Activated T-cell treated with anti-CD3 and anti-CD28 coated beads, Interleukin-2, amount 50 U/mL, for 72 hours (primary cell): ENCODE measurements around the gene USF2. TPM values are rescaled to one million over a fixed set of nuclear protein-coding genes. Genes with fewer than 3 reads are reported as not detected.
"Not testable (repeated sequence)": the region's sequence is repeated elsewhere in the genome, so short reads cannot be mapped to it uniquely, and the experiment has no call there.

Experiments used
- ATAC-seq, 2 donors: fragments of 150-1000 bp; cut with Tn5 transposase; replicated peaks in 1 of 2; 2 replicates each; pipeline ENCODE4 v1.10.0; 2021; ENCODE audit warnings: moderate library complexity in 2 of 2, mild to moderate bottlenecking in 1 of 2
- DNase-seq, 2 donors: peaks; one replicate each; pipeline ENCODE4 v3.0.0; 2021 to 2022; ENCODE audit warnings: mixed read lengths in 1 of 2
- H3K27ac Mint-ChIP-seq: one replicate; pipeline ENCODE4 v1.8.0; 2022; ENCODE audit warnings: mild to moderate bottlenecking, moderate library complexity, mixed read lengths
- H3K27me3 Mint-ChIP-seq: one replicate; pipeline ENCODE4 v1.8.0; 2022; ENCODE audit warnings: low read depth, mixed read lengths
- H3K36me3 Mint-ChIP-seq, 2 donors: one replicate each; pipeline ENCODE4 v1.8.0; 2022; ENCODE audit warnings: mixed read lengths in 2 of 2, mild to moderate bottlenecking in 1 of 2; ENCODE audit not compliant: insufficient read depth in 2 of 2
- H3K4me1 Mint-ChIP-seq: one replicate; pipeline ENCODE4 v1.8.0; 2022; ENCODE audit warnings: low read depth, mixed read lengths
- H3K4me3 Mint-ChIP-seq, 2 donors: one replicate each; pipeline ENCODE4 v1.8.0; 2022; ENCODE audit warnings: mild to moderate bottlenecking in 2 of 2, mixed read lengths in 2 of 2, moderate library complexity in 2 of 2
- H3K9me3 Mint-ChIP-seq, 2 donors: one replicate each; pipeline ENCODE4 v1.8.0; 2022; ENCODE audit warnings: mixed read lengths in 2 of 2
- total RNA-seq, 2 donors: library from RNA; stranded (reverse); gene quantifications; one replicate each; pipeline ENCODE4 v1.2.3, GENCODE V29; 2022

The USF2 gene
- total RNA-seq, 2 donors from 2014 or later, result 202 to 212 TPM

GRCh38 chr19:35229601-35230000 is 39.2 kb upstream of the USF2 start:
- no peak for ATAC-seq
- Mint-ChIP-seq H3K9me3 (no peaks in the 10 kb centered on the region), H3K27me3 (no peaks in the 10 kb centered on the region), H3K27ac (no peak overlapping the region), H3K36me3 (no peaks in the 10 kb centered on the region), H3K4me1 (peaks cover 5% of the 10 kb centered on the region), H3K4me3 (no peak overlapping the region)
- DNase-seq, result no peak

GRCh38 chr19:35231956-35232645 is 36.7 kb upstream of the USF2 start:
- Mint-ChIP-seq H3K27me3 (no peaks in the 10 kb centered on the region), H3K4me1 (peaks cover 7% of the 10 kb centered on the region), H3K36me3 (peaks cover 0 to 2% of the 10 kb centered on the region in 2 donors), H3K27ac (no peak overlapping the region), H3K4me3 (no peak overlapping the region), H3K9me3 (no peaks in the 10 kb centered on the region)
- no peak for ATAC-seq
- no peak for DNase-seq

- no peaks in the 10 kb centered on the region for H3K9me3 Mint-ChIP-seq
- H3K27ac Mint-ChIP-seq, result no peak overlapping the region
- H3K4me1 Mint-ChIP-seq, result peaks cover 7% of the 10 kb centered on the region
- H3K36me3 Mint-ChIP-seq, result peaks cover 0 to 2% of the 10 kb centered on the region in 2 donors
- DNase-seq (no peak), ATAC-seq (no peak)
- no peaks in the 10 kb centered on the region for H3K27me3 Mint-ChIP-seq
- no peak overlapping the region for H3K4me3 Mint-ChIP-seq
Measured at GRCh38 chr19:35232912-35233311, 35.9 kb upstream of the USF2 start.

GRCh38 chr19:35236638-35237400 is 31.9 kb upstream of the USF2 start:
- Mint-ChIP-seq H3K4me3 (no peak overlapping the region), H3K27ac (no peak overlapping the region), H3K27me3 (no peaks in the 10 kb centered on the region), H3K9me3 (peaks cover 6 to 8% of the 10 kb centered on the region in 2 donors), H3K36me3 (peaks cover 13% of the 10 kb centered on the region in 2 donors), H3K4me1 (peaks cover 17% of the 10 kb centered on the region)
- ATAC-seq, result no peak
- DNase-seq, result no peak

GRCh38 chr19:35239597-35239996 is 29.2 kb upstream of the USF2 start:
- H3K4me1 Mint-ChIP-seq, result peaks cover 17% of the 10 kb centered on the region
- H3K36me3 Mint-ChIP-seq, result peaks cover 18 to 19% of the 10 kb centered on the region in 2 donors
- peak overlapping the region in 1 of 2 donors; percentile 74 for H3K4me3 Mint-ChIP-seq
- DNase-seq, H3K27me3 Mint-ChIP-seq, ATAC-seq: not testable (repeated sequence)
- H3K9me3 Mint-ChIP-seq, result peaks cover 6 to 10% of the 10 kb centered on the region in 2 donors
- H3K27ac Mint-ChIP-seq, result peak overlapping the region; percentile 83

GRCh38 chr19:35240327-35240726 is 28.4 kb upstream of the USF2 start:
- H3K27me3 Mint-ChIP-seq, result peaks cover 7% of the 10 kb centered on the region
- no peak for DNase-seq
- H3K9me3 Mint-ChIP-seq, result peaks cover 6 to 13% of the 10 kb centered on the region in 2 donors
- H3K4me1 Mint-ChIP-seq, result peaks cover 12% of the 10 kb centered on the region
- peak; percentile 47 to 79 for ATAC-seq
- peak overlapping the region; percentile 83 for H3K27ac Mint-ChIP-seq
- peaks cover 16 to 19% of the 10 kb centered on the region in 2 donors for H3K36me3 Mint-ChIP-seq
- H3K4me3 Mint-ChIP-seq, result peak overlapping the region; percentile 44 to 74

- H3K9me3 Mint-ChIP-seq, result peaks cover 6 to 13% of the 10 kb centered on the region in 2 donors
Measured at GRCh38 chr19:35241417-35241816, 27.3 kb upstream of the USF2 start.

GRCh38 chr19:35246466-35247092 is 22.2 kb upstream of the USF2 start:
- peaks cover 3 to 5% of the 10 kb centered on the region in 2 donors for H3K9me3 Mint-ChIP-seq
- ATAC-seq, result no peak
- peaks cover 34% of the 10 kb centered on the region for H3K4me1 Mint-ChIP-seq
- no peak for DNase-seq
- no peak overlapping the region for H3K27ac Mint-ChIP-seq
- peaks cover 31% of the 10 kb centered on the region for H3K27me3 Mint-ChIP-seq
- H3K36me3 Mint-ChIP-seq, result peaks cover 12 to 14% of the 10 kb centered on the region in 2 donors
- H3K4me3 Mint-ChIP-seq, result peak overlapping the region; percentile 90 to 96

More at GRCh38 chr19:35241417-35241816, 27.3 kb upstream of the USF2 start:
- peak overlapping the region; percentile 10 for H3K27ac Mint-ChIP-seq
- H3K27me3 Mint-ChIP-seq, result peaks cover 7% of the 10 kb centered on the region
- peaks cover 18 to 19% of the 10 kb centered on the region in 2 donors for H3K36me3 Mint-ChIP-seq
- no peak for ATAC-seq
- peaks cover 10% of the 10 kb centered on the region for H3K4me1 Mint-ChIP-seq
- no peak overlapping the region for H3K4me3 Mint-ChIP-seq
- DNase-seq, result no peak

- Mint-ChIP-seq H3K4me1 (peaks cover 34% of the 10 kb centered on the region), H3K4me3 (peak overlapping the region; percentile 90 to 96), H3K27me3 (peaks cover 31% of the 10 kb centered on the region), H3K9me3 (peaks cover 0 to 5% of the 10 kb centered on the region in 2 donors), H3K27ac (peak overlapping the region; percentile 92), H3K36me3 (peaks cover 9 to 10% of the 10 kb centered on the region in 2 donors)
- DNase-seq, result peak; percentile 61 to 70
- ATAC-seq, result peak; percentile 43 to 53
Measured at GRCh38 chr19:35247526-35248309, 21.0 kb upstream of the USF2 start.

- peak; percentile 93 for ATAC-seq
- Mint-ChIP-seq H3K27ac (peak within 1 kb of the TSS; percentile 92), H3K9me3 (peaks cover 0 to 5% of the 10 kb centered on the region in 2 donors), H3K4me3 (peak within 1 kb of the TSS; percentile 90 to 96), H3K36me3 (peaks cover 8 to 10% of the 10 kb centered on the region in 2 donors), H3K27me3 (peaks cover 25% of the 10 kb centered on the region), H3K4me1 (peaks cover 34% of the 10 kb centered on the region)
- DNase-seq, result peak; percentile 85 to 86
Measured at GRCh38 chr19:35248310-35249145, 20.2 kb upstream of the USF2 start, which contains the start of gene LSR. LSR (plus strand) TSS chr19:35249002; CDS start chr19:35249023, 21 bp downstream.

GRCh38 chr19:35249146-35249847 is 19.5 kb upstream of the USF2 start:
- Mint-ChIP-seq H3K36me3 (peaks cover 5 to 7% of the 10 kb centered on the region in 2 donors), H3K4me3 (peak overlapping the region; percentile 90 to 96), H3K27me3 (peaks cover 24% of the 10 kb centered on the region), H3K4me1 (peaks cover 34% of the 10 kb centered on the region), H3K9me3 (peaks cover 0 to 3% of the 10 kb centered on the region in 2 donors), H3K27ac (peak overlapping the region; percentile 12)
- DNase-seq (no peak), ATAC-seq (no peak)
